Lung (tissue), 12 donors: Measurements from ENCODE around the gene RPS19BP1. TPM values are rescaled to one million over a fixed set of nuclear protein-coding genes. Genes with fewer than 3 reads are reported as not detected.

Experiments used
- ATAC-seq: fragments of 200-7000 bp; cut with Tn5 transposase; one replicate; pipeline ENCODE4 v1.9.1; 2020; ENCODE audit warnings: moderate number of reproducible peaks; ENCODE audit not compliant: insufficient read depth, low FRiP score
- DNase-seq, 3 donors: peaks; one replicate each; pipeline ENCODE4 v3.0.0-alpha.2; 2013 to 2017
- H3K27ac ChIP-seq, 2 donors: one replicate each; pipeline ENCODE4 v1.5.1; 2013; ENCODE audit warnings: mild to moderate bottlenecking in 2 of 2, moderate library complexity in 2 of 2, control low read depth in 1 of 2, inconsistent platforms in 1 of 2, low read depth in 1 of 2, low read length in 1 of 2
- H3K27me3 ChIP-seq, 3 donors: one replicate each; pipeline ENCODE4 v1.5.1; 2013; ENCODE audit warnings: low read length in 2 of 3; ENCODE audit not compliant: control insufficient read depth in 3 of 3, insufficient read depth in 3 of 3
- H3K36me3 ChIP-seq, 4 donors: one replicate each; pipeline ENCODE4 v1.5.1; 2013; ENCODE audit warnings: low read length in 4 of 4, mild to moderate bottlenecking in 1 of 4, moderate library complexity in 1 of 4; ENCODE audit not compliant: control insufficient read depth in 4 of 4, insufficient read depth in 4 of 4
- H3K4me1 ChIP-seq, 5 donors: one replicate each; pipeline ENCODE4 v1.5.1; 2013; ENCODE audit warnings: low read length in 5 of 5, mild to moderate bottlenecking in 2 of 5, moderate library complexity in 1 of 5; ENCODE audit not compliant: control insufficient read depth in 5 of 5, insufficient read depth in 5 of 5
- H3K4me3 ChIP-seq: one replicate; pipeline ENCODE4 v1.5.1; 2013; ENCODE audit warnings: mild to moderate bottlenecking, control low read depth, moderate library complexity
- H3K9ac ChIP-seq, 2 donors: one replicate each; pipeline ENCODE4 v1.5.1; 2013; ENCODE audit warnings: low read length in 2 of 2, control low read depth in 1 of 2; ENCODE audit not compliant: insufficient read depth in 1 of 2
- H3K9me3 ChIP-seq, 4 donors: one replicate each; pipeline ENCODE4 v1.5.1; 2013; ENCODE audit warnings: low read length in 3 of 4, mild to moderate bottlenecking in 1 of 4, moderate library complexity in 1 of 4; ENCODE audit not compliant: control insufficient read depth in 4 of 4, insufficient read depth in 3 of 4
- WGBS, 2 donors: extraction: QIAGEN DNeasy Blood & Tissue Kit; methylation state at CpG; one replicate each; pipeline ENCODE4 v1.1.7; 2013; 5-methylcytosine and 5-hydroxymethylcytosine counted together
- polyA plus RNA-seq, 2 donors: library from polyadenylated mRNA; stranded (reverse); fragments of 200-250 nt; gene quantifications; one replicate each; pipeline ENCODE4 v1.2.1, GENCODE V29; 2013
- total RNA-seq, 2 donors: library from RNA; depleted of rRNA in 1 of 2; stranded (reverse); fragments of >200 nt in 1 of 2; gene quantifications; one replicate each; pipeline ENCODE4 v1.2.1, GENCODE V29; 2014 to 2021
- TF ChIP-seq, protein P1 (sequence below): IDR thresholded peaks from 2 replicates; pipeline ENCODE4 v1.5.1; 2012; ENCODE audit warnings: mild to moderate bottlenecking; ENCODE audit errors: control extremely low read depth, extremely low read depth
- donor health status: control.
- donor health status: control.
- donor health status: Bipolar disorder and iron deficiency.
- donor health status: healthy.
- donor health status: DM: yes; HTN: yes; CAD: no.

RPS19BP1 gene
- total and polyA plus RNA-seq, 4 donors = 50.0 to 199 (median 135) TPM

DNA sequence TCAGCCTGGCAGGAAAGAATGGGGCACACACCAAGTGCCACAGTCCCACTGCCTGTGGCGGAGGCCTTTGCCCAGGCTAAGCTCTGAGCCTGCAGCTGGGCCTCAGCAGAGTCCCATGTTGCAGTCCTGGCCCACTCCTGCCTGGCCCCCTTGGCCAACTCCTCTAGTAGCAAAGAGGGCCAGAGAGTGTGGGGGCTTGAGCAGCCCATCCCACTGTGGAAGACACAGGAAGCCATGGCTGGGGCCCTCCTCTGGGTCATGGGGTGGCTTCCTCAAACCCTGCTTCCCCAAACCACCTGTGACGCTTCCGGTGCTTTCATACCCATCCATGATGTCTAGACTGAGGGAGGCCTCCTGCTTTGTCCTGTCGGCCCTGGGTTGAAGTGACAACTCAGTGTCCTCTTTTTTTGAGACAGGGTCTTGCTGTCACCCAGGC lies 5.8 kb downstream of the RPS19BP1 start:
- Histone ChIP-seq H3K9ac (no peak overlapping the region), H3K27me3 (no peaks in the 10 kb centered on the region), H3K9me3 (no peaks in the 10 kb centered on the region), H3K36me3 (peaks cover 3 to 49% (median 46%) of the 10 kb centered on the region in 4 donors), H3K4me1 (peaks cover 5 to 61% (median 26%) of the 10 kb centered on the region in 5 donors), H3K27ac (peak overlapping the region in 1 of 2 donors; percentile 26), H3K4me3 (no peak overlapping the region)
- 26 to 68% methylated on average over 4 of the region's 4 CpGs for WGBS, 2 donors
- no peak for ATAC-seq
- TF ChIP-seq, protein P1, sequence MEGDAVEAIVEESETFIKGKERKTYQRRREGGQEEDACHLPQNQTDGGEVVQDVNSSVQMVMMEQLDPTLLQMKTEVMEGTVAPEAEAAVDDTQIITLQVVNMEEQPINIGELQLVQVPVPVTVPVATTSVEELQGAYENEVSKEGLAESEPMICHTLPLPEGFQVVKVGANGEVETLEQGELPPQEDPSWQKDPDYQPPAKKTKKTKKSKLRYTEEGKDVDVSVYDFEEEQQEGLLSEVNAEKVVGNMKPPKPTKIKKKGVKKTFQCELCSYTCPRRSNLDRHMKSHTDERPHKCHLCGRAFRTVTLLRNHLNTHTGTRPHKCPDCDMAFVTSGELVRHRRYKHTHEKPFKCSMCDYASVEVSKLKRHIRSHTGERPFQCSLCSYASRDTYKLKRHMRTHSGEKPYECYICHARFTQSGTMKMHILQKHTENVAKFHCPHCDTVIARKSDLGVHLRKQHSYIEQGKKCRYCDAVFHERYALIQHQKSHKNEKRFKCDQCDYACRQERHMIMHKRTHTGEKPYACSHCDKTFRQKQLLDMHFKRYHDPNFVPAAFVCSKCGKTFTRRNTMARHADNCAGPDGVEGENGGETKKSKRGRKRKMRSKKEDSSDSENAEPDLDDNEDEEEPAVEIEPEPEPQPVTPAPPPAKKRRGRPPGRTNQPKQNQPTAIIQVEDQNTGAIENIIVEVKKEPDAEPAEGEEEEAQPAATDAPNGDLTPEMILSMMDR = no peak
- DNase-seq = no peak

GRCh38 chr22:39525658-39525975 lies 6.9 kb downstream of the RPS19BP1 start:
- H3K36me3 ChIP-seq = peaks cover 6 to 55% (median 46%) of the 10 kb centered on the region in 4 donors
- H3K4me3 ChIP-seq = no peak overlapping the region
- no peak overlapping the region for H3K9ac ChIP-seq
- WGBS, 2 donors = 63 to 72% methylated on average over 4 of the region's 4 CpGs
- H3K9me3 ChIP-seq = no peaks in the 10 kb centered on the region
- ATAC-seq = no peak
- TF ChIP-seq, protein P1 = no peak
- peaks cover 0 to 57% (median 22%) of the 10 kb centered on the region in 5 donors for H3K4me1 ChIP-seq
- H3K27me3 ChIP-seq = no peaks in the 10 kb centered on the region
- H3K27ac ChIP-seq = peak overlapping the region in 1 of 2 donors; percentile 36
- DNase-seq = no peak

DNA sequence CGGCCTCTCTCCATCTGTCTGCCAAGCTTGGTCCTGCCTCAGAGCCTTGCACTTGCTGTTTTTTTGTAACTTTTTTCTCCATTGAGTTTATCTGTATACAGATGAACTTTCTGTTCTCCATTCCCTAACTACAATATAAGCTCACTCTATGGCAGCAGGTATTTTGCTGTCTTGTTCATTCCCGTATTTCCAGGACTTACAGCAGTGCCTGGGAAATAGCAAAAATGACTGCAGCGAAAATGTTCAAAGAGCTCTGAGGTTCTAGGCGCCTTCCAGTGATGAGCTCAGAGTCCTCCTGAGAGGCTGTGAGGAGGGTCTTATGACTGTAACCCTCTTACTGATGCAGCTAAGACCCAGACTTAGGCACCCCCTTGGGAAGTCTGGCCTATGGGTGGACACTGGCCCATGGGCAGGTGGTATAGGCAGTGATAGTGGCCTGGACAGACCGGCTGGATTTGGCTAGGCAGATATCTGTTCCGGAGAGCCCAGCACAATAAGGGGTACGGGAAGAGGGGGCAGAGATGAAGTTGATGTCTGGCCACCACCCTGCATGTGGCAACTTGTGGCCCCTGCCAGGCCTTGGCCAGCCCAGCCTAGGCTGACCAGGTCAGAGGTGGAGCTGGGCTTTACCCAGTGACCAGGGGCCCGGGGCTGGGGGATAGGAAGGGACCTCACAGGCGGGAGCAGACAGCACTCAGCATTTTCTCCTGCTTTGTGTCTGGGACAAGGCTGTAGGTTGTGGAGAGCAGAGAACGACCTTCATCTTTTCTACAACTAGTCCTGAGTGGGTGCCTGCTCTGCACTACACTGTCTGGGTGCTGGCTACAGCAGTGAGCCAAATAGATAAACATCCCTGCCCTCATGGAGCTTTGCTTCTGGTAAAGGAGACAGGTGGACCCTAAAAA lies 7.5 kb downstream of the RPS19BP1 start:
- no peaks in the 10 kb centered on the region for H3K27me3 ChIP-seq
- ATAC-seq (no peak), DNase-seq (no peak)
- TF ChIP-seq, protein P1 = no peak
- no peaks in the 10 kb centered on the region for H3K9me3 ChIP-seq
- H3K4me1 ChIP-seq = peaks cover 0 to 56% (median 22%) of the 10 kb centered on the region in 5 donors
- H3K9ac ChIP-seq = no peak overlapping the region
- WGBS, 2 donors = 77 to 78% methylated on average over 10 of the region's 10 CpGs
- H3K4me3 ChIP-seq = no peak overlapping the region
- peak overlapping the region in 1 of 2 donors; percentile 36 for H3K27ac ChIP-seq
- peaks cover 6 to 54% (median 43%) of the 10 kb centered on the region in 4 donors for H3K36me3 ChIP-seq
